D721Med (cell line): Measurements from ENCODE around the gene FYCO1.
A peak's percentile ranks its signal among the peaks of the same experiment; 100 is the strongest.

Experiments
- DNase-seq: peaks from one replicate; pipeline ENCODE4 v3.0.0; 2011; ENCODE audit warnings: low spot score; ENCODE audit not compliant: insufficient read length
- FAIRE-seq: peaks from 2 replicates; lab custom pipeline; 2011; peaks lifted over from hg19 to GRCh38; lab: Jason Lieb, UNC
- CTCF ChIP-seq: IDR thresholded peaks from 2 replicates; pipeline ENCODE4 v1.5.1; 2012; ENCODE audit warnings: mild to moderate bottlenecking, control low read depth; ENCODE audit not compliant: insufficient read depth; ENCODE audit errors: missing control alignments

The FYCO1 gene

GRCh38 chr3:45907769-45908705, 87.6 kb downstream of the FYCO1 start:
- no peak for TF ChIP-seq CTCF
- DNase-seq, result no peak
- no peak for FAIRE-seq

- peak; percentile 25 for TF ChIP-seq CTCF
- no peak for DNase-seq
- FAIRE-seq, result no peak
These were observed 88.8 kb downstream of the FYCO1 start for GRCh38 chr3:45906681-45907407.

GRCh38 chr3:45905755-45906154, 89.9 kb downstream of the FYCO1 start:
- no peak for TF ChIP-seq CTCF
- no peak for FAIRE-seq
- DNase-seq, result no peak

GRCh38 chr3:45904931-45905330, 90.7 kb downstream of the FYCO1 start:
- FAIRE-seq (no peak), DNase-seq (no peak)
- TF ChIP-seq CTCF, result no peak

- TF ChIP-seq CTCF, result no peak
- DNase-seq, result no peak
- FAIRE-seq, result no peak
These were observed 98.7 kb downstream of the FYCO1 start for GRCh38 chr3:45896956-45897355.

GRCh38 chr3:45895686-45896468, 99.7 kb downstream of the FYCO1 start:
- FAIRE-seq, result no peak
- no peak for TF ChIP-seq CTCF
- no peak for DNase-seq
